SU-DHL-6 (cell line): Measurements from ENCODE around the gene BIN1.

Experiments used
- H2AFZ ChIP-seq: fragments of 200-600 bp; sonication (generic); 2 replicates; pipeline ENCODE4 v1.6.1; 2014; ENCODE audit warnings: low read depth, mild to moderate bottlenecking, moderate library complexity, mixed read lengths, antibody characterized with exemption, low read length; ENCODE audit not compliant: severe bottlenecking
- H3F3A ChIP-seq: fragments of 200-600 bp; shearing (Covaris generic); 2 replicates; pipeline ENCODE4 v1.6.0; 2016; ENCODE audit warnings: antibody characterized with exemption, mild to moderate bottlenecking; ENCODE audit not compliant: insufficient read depth
- H3K27ac ChIP-seq: fragments of 200-600 bp; sonication (generic); 2 replicates; pipeline ENCODE4 v1.5.1; 2016; ENCODE audit warnings: low read depth, mild to moderate bottlenecking, low read length, moderate library complexity, mixed read lengths
- H3K27me3 ChIP-seq: fragments of 200-600 bp; sonication (generic), shearing (Covaris generic); 2 replicates; pipeline ENCODE4 v1.6.0; 2014; ENCODE audit warnings: mild to moderate bottlenecking, low read length
- H3K36me3 ChIP-seq: fragments of 200-600 bp; sonication (generic); 2 replicates; pipeline ENCODE4 v1.6.1; 2014; ENCODE audit warnings: mild to moderate bottlenecking, low read length, mixed read lengths
- H3K4me2 ChIP-seq: fragments of 300-600, 200-600 bp; shearing (Covaris generic), sonication (generic); 2 replicates; pipeline ENCODE4 v1.6.0; 2014; ENCODE audit warnings: low read length, low read depth, mild to moderate bottlenecking; ENCODE audit not compliant: poor library complexity, severe bottlenecking
- H3K4me3 ChIP-seq: fragments of 200-600 bp; sonication (generic); 2 replicates; pipeline ENCODE4 v1.5.1; 2014; ENCODE audit warnings: antibody characterized with exemption, low read length, mild to moderate bottlenecking, mixed read lengths; ENCODE audit not compliant: insufficient read depth, poor library complexity, severe bottlenecking
- H3K79me2 ChIP-seq: fragments of 200-600 bp; sonication (generic); 2 replicates; pipeline ENCODE4 v1.6.1; 2014; ENCODE audit warnings: mild to moderate bottlenecking, low read length, moderate library complexity; ENCODE audit not compliant: insufficient read depth
- H3K9ac ChIP-seq: fragments of 200-600 bp; sonication (generic); 2 replicates; pipeline ENCODE4 v1.7.0; 2014; ENCODE audit warnings: mild to moderate bottlenecking, low read length
- H3K9me2 ChIP-seq: fragments of 200-600 bp; sonication (generic); replicated peaks from 2 replicates; pipeline ENCODE4 v1.6.1; 2014; ENCODE audit warnings: low read length; ENCODE audit not compliant: insufficient read depth
- H3K9me3 ChIP-seq: fragments of 200-600 bp; sonication (generic); 2 replicates; pipeline ENCODE4 v1.6.1; 2014; ENCODE audit warnings: low read length, mixed read lengths; ENCODE audit not compliant: insufficient read depth
- H4K20me1 ChIP-seq: fragments of 200-600 bp; sonication (generic); 2 replicates; pipeline ENCODE4 v1.6.1; 2014; ENCODE audit warnings: low read depth, mild to moderate bottlenecking, antibody characterized with exemption, low read length, moderate library complexity, mixed read lengths
- CTCF ChIP-seq: fragments of 200-600 bp; sonication (generic); IDR thresholded peaks from one replicate; pipeline ENCODE4 v1.5.1; 2017; ENCODE audit warnings: antibody characterized with exemption, mild to moderate bottlenecking, low read length, moderate library complexity; ENCODE audit not compliant: insufficient read depth, poor library complexity, severe bottlenecking
- EZH2phosphoT487 ChIP-seq: fragments of 200-600 bp; sonication (generic), shearing (Covaris generic); conservative IDR thresholded peaks from 2 replicates; pipeline ENCODE4 v1.6.1; 2018; ENCODE audit warnings: mild to moderate bottlenecking, antibody characterized with exemption, low read length, moderate library complexity, mixed read lengths

The BIN1 gene

GRCh38 chr2:127049927-127050802, 56.8 kb downstream of the BIN1 start:
- Histone ChIP-seq H3K79me2 (no peaks in the 10 kb centered on the region), H4K20me1 (no peaks in the 10 kb centered on the region), H3F3A (no peaks in the 10 kb centered on the region), H3K27me3 (no peaks in the 10 kb centered on the region), H3K4me2 (no peak overlapping the region), H2AFZ (peak overlapping the region; percentile 88), H3K4me3 (no peak overlapping the region), H3K9ac (no peak overlapping the region), H3K36me3 (no peaks in the 10 kb centered on the region), H3K27ac (no peak overlapping the region), H3K9me2 (no peaks in the 10 kb centered on the region), H3K9me3 (no peaks in the 10 kb centered on the region)
- TF ChIP-seq EZH2phosphoT487: no peak
- peak; percentile 65 for TF ChIP-seq CTCF

- Histone ChIP-seq H3K36me3 (no peaks in the 10 kb centered on the region), H3K9me2 (no peaks in the 10 kb centered on the region), H3K4me3 (no peak overlapping the region), H3F3A (no peaks in the 10 kb centered on the region), H2AFZ (no peak overlapping the region), H3K27me3 (no peaks in the 10 kb centered on the region), H3K9me3 (no peaks in the 10 kb centered on the region), H3K4me2 (no peak overlapping the region), H3K79me2 (no peaks in the 10 kb centered on the region), H4K20me1 (no peaks in the 10 kb centered on the region), H3K9ac (no peak overlapping the region), H3K27ac (no peak overlapping the region)
- TF ChIP-seq CTCF (no peak), EZH2phosphoT487 (no peak)
These were observed 57.7 kb downstream of the BIN1 start for GRCh38 chr2:127048969-127049897.

GRCh38 chr2:127048618-127048935, 58.4 kb downstream of the BIN1 start:
- Histone ChIP-seq H3K4me3 (no peak overlapping the region), H3K27me3 (no peaks in the 10 kb centered on the region), H4K20me1 (no peaks in the 10 kb centered on the region), H3K9ac (no peak overlapping the region), H3K27ac (no peak overlapping the region), H3K4me2 (no peak overlapping the region), H3F3A (no peaks in the 10 kb centered on the region), H2AFZ (no peak overlapping the region), H3K9me2 (no peaks in the 10 kb centered on the region), H3K79me2 (no peaks in the 10 kb centered on the region), H3K36me3 (no peaks in the 10 kb centered on the region), H3K9me3 (no peaks in the 10 kb centered on the region)
- no peak for TF ChIP-seq EZH2phosphoT487
- TF ChIP-seq CTCF: no peak
